Neural cell (in vitro differentiated cells): ENCODE measurements around the gene PCK1.

ENCODE experiments used
- EP300 ChIP-seq: fragments of 450-650 bp; conservative IDR thresholded peaks from 2 replicates; pipeline ENCODE4 v1.6.1; 2014; ENCODE audit warnings: antibody characterized with exemption, mild to moderate bottlenecking, moderate library complexity; ENCODE audit not compliant: poor library complexity, severe bottlenecking
- EZH2 ChIP-seq: fragments of 200-600, 300-800 bp; shearing (Covaris generic), sonication (generic); IDR thresholded peaks from 2 replicates; pipeline ENCODE4 v1.6.1; 2014; ENCODE audit warnings: antibody characterized with exemption, low read length, borderline replicate concordance, mild to moderate bottlenecking; ENCODE audit not compliant: insufficient read depth, poor library complexity, severe bottlenecking
- POLR2AphosphoS5 ChIP-seq: IDR thresholded peaks from 2 replicates; pipeline ENCODE4 v1.6.1; 2012
- RAD21 ChIP-seq: fragments of 450-650 bp; conservative IDR thresholded peaks from 2 replicates; pipeline ENCODE4 v1.6.1; 2014; ENCODE audit warnings: antibody characterized with exemption, mild to moderate bottlenecking, moderate library complexity
- TF ChIP-seq, protein P1 (sequence below): fragments of 450-650 bp; IDR thresholded peaks from 2 replicates; pipeline ENCODE4 v1.5.1; 2014; ENCODE audit warnings: antibody characterized with exemption, mild to moderate bottlenecking, moderate library complexity; ENCODE audit not compliant: poor library complexity, severe bottlenecking

DNA sequence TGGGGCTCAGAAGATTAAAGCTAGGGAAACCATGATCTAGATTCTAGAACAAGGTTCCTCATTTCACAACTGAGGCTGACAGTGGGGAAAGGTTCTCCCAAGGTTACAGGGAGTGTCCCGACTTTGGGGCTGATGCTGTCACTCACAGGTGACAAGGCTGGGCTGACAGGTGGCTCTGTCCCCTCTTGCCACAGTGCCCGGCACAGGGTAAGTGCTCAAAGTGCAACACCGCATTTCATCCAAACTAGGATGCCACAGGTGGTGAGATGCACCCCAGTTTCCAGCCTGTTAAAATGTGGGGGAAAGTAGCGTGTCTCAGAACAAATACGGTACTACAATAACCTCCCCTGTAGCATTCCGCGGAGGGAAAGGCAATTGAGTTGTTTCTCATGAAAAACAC, 51.5 kb downstream of the PCK1 start:
- TF ChIP-seq, protein P1, sequence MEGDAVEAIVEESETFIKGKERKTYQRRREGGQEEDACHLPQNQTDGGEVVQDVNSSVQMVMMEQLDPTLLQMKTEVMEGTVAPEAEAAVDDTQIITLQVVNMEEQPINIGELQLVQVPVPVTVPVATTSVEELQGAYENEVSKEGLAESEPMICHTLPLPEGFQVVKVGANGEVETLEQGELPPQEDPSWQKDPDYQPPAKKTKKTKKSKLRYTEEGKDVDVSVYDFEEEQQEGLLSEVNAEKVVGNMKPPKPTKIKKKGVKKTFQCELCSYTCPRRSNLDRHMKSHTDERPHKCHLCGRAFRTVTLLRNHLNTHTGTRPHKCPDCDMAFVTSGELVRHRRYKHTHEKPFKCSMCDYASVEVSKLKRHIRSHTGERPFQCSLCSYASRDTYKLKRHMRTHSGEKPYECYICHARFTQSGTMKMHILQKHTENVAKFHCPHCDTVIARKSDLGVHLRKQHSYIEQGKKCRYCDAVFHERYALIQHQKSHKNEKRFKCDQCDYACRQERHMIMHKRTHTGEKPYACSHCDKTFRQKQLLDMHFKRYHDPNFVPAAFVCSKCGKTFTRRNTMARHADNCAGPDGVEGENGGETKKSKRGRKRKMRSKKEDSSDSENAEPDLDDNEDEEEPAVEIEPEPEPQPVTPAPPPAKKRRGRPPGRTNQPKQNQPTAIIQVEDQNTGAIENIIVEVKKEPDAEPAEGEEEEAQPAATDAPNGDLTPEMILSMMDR = no peak
- TF ChIP-seq RAD21 = no peak
- no peak for TF ChIP-seq EP300
- no peak for TF ChIP-seq EZH2
- no peak for TF ChIP-seq POLR2AphosphoS5
